Activated CD8-positive, alpha-beta T cell treated with anti-CD3 and anti-CD28 coated beads for 36 hours (primary cell): ENCODE results near the gene BSG. TPM values are rescaled to one million over a fixed set of nuclear protein-coding genes. Genes with fewer than 3 reads are reported as not detected.

Experiments
- ATAC-seq: fragments of 200-7000 bp; cut with Tn5 transposase; one replicate; pipeline ENCODE4 v1.10.0; 2021; ENCODE audit warnings: mild to moderate bottlenecking, moderate library complexity
- CTCF ChIA-PET: fragments of 350-600 bp; sonication (Branson Sonifier 250); formaldehyde crosslinking; loops from one replicate; lab custom pipeline; 2021; ENCODE audit warnings: antibody characterized with exemption; lab: Charles Lee
- POLR2A ChIA-PET: fragments of 350-600 bp; sonication (Branson Sonifier 250); formaldehyde crosslinking; loops from one replicate; lab custom pipeline; 2021; ENCODE audit warnings: antibody characterized with exemption; lab: Charles Lee
- DNase-seq: peaks from one replicate; pipeline ENCODE4 v3.0.0-alpha.2; 2020
- H3K27ac Mint-ChIP-seq: one replicate; pipeline ENCODE4 v1.8.0; 2021; ENCODE audit warnings: mild to moderate bottlenecking, mixed read lengths
- H3K27me3 Mint-ChIP-seq: one replicate; pipeline ENCODE4 v1.8.0; 2021; ENCODE audit warnings: mixed read lengths
- H3K36me3 Mint-ChIP-seq: one replicate; pipeline ENCODE4 v1.8.0; 2021; ENCODE audit warnings: low read depth, mixed read lengths
- H3K4me1 Mint-ChIP-seq: one replicate; pipeline ENCODE4 v1.8.0; 2021; ENCODE audit warnings: low read depth, mixed read lengths
- H3K4me3 Mint-ChIP-seq: one replicate; pipeline ENCODE4 v1.8.0; 2021; ENCODE audit warnings: mild to moderate bottlenecking, moderate library complexity, mixed read lengths
- H3K9me3 Mint-ChIP-seq: one replicate; pipeline ENCODE4 v1.8.0; 2021; ENCODE audit warnings: mixed read lengths
- CTCF ChIP-seq: fragments of 200-600 bp; IDR thresholded peaks from one replicate; pipeline ENCODE4 v1.8.0; 2022; ENCODE audit warnings: antibody characterized with exemption, mild to moderate bottlenecking
- intact Hi-C: fragments of 100-400 bp; cut with micrococcal nuclease; formaldehyde crosslinking; loops from one replicate; pipeline ENCODE4 v1.10.0; 2022
- total RNA-seq, 2 experiments: library from RNA; stranded (reverse); gene quantifications; one replicate each; pipeline ENCODE4 v1.2.3, GENCODE V29; 2021

Gene BSG
- total RNA-seq, 2 experiments from 2014 or later = 159 to 160 TPM

GRCh38 chr19:571566-571974 lies 826 bp upstream of the BSG start:
- Mint-ChIP-seq H3K27ac (peak overlapping the region; percentile 95), H3K27me3 (no peaks in the 10 kb centered on the region), H3K36me3 (peaks cover 11% of the 10 kb centered on the region), H3K4me3 (peak overlapping the region; percentile 87), H3K4me1 (peaks cover 34% of the 10 kb centered on the region), H3K9me3 (no peaks in the 10 kb centered on the region)
- ChIA-PET CTCF (interaction anchor here (0.7 to 1.0 kb wide), 2 partner anchors 39 to 61 kb away, joined by 3 read pairs; no protein-coding TSS in a partner anchor), POLR2A (interaction anchor here (0.9 to 2.1 kb wide), 6 partner anchors 10 to 89 kb away, joined by 4 to 11 read pairs (median 7); partner anchors contain the start of gene CDC34)
- ATAC-seq (no peak), DNase-seq (peak; percentile 53)
- TF ChIP-seq CTCF = no peak
- intact Hi-C loops = no loop called here

- intact Hi-C loops = no loop called here
- Mint-ChIP-seq H3K27ac (peak overlapping the region; percentile 69), H3K9me3 (no peaks in the 10 kb centered on the region), H3K27me3 (no peaks in the 10 kb centered on the region), H3K4me1 (peaks cover 40% of the 10 kb centered on the region), H3K36me3 (peaks cover 14% of the 10 kb centered on the region), H3K4me3 (peak overlapping the region; percentile 87)
- TF ChIP-seq CTCF = no peak
- peak; percentile 10 for ATAC-seq
- peak; percentile 36 for DNase-seq
- POLR2A ChIA-PET = interaction anchor here (1.0 to 2.1 kb wide), 6 partner anchors 9 to 90 kb away, joined by 3 to 11 read pairs (median 7); partner anchors contain the start of genes CDC34 and RNF126
- CTCF ChIA-PET = interaction anchor here (0.9 kb wide), 1 partner anchor 11 kb away, joined by 4 read pairs; no protein-coding TSS in a partner anchor
Observed at GRCh38 chr19:572743-573518, 535 bp downstream of the BSG start.

- H3K36me3 Mint-ChIP-seq = peaks cover 16% of the 10 kb centered on the region
- ChIA-PET CTCF (interaction anchor here (2.0 kb wide), 1 partner anchor 10 kb away, joined by 7 read pairs; no protein-coding TSS in a partner anchor), POLR2A (no interaction called here)
- peak overlapping the region; percentile 87 for H3K4me3 Mint-ChIP-seq
- no peaks in the 10 kb centered on the region for H3K9me3 Mint-ChIP-seq
- H3K27me3 Mint-ChIP-seq = no peaks in the 10 kb centered on the region
- peak overlapping the region; percentile 69 for H3K27ac Mint-ChIP-seq
- ATAC-seq (no peak), DNase-seq (no peak)
- no peak for TF ChIP-seq CTCF
- peaks cover 43% of the 10 kb centered on the region for H3K4me1 Mint-ChIP-seq
- intact Hi-C loops = no loop called here
Observed at GRCh38 chr19:573519-573825, 1.1 kb downstream of the BSG start.

- peak overlapping the region; percentile 87 for H3K4me3 Mint-ChIP-seq
- intact Hi-C loops = no loop called here
- no peaks in the 10 kb centered on the region for H3K27me3 Mint-ChIP-seq
- H3K27ac Mint-ChIP-seq = no peak overlapping the region
- ATAC-seq = no peak
- peaks cover 13% of the 10 kb centered on the region for H3K36me3 Mint-ChIP-seq
- ChIA-PET POLR2A (interaction anchor here (0.7 to 1.8 kb wide), 5 partner anchors 9 to 86 kb away, joined by 3 to 8 read pairs (median 3); no protein-coding TSS in a partner anchor), CTCF (interaction anchor here (0.8 to 2.0 kb wide), 4 partner anchors 9 to 41 kb away, joined by 3 to 7 read pairs (median 3); no protein-coding TSS in a partner anchor)
- no peak for TF ChIP-seq CTCF
- H3K9me3 Mint-ChIP-seq = no peaks in the 10 kb centered on the region
- no peak for DNase-seq
- H3K4me1 Mint-ChIP-seq = peaks cover 40% of the 10 kb centered on the region
Observed at GRCh38 chr19:574658-575526, 2.5 kb downstream of the BSG start.
